H1 (cell line): ENCODE measurements around the gene ASB1. TPM values are rescaled to one million over a fixed set of nuclear protein-coding genes. Genes with fewer than 3 reads are reported as not detected.

Source experiments
- KDM5A ChIP-seq: fragments of 200-600 bp; IDR thresholded peaks from 2 replicates; pipeline ENCODE4 v1.7.1; 2012; ENCODE audit warnings: mild to moderate bottlenecking, low read length, inconsistent platforms, mixed read lengths
- MAX ChIP-seq: IDR thresholded peaks from 2 replicates; pipeline ENCODE4 v1.6.1; 2012; ENCODE audit warnings: inconsistent platforms
- RAD21 ChIP-seq, 2 experiments: IDR thresholded peaks in 1 of 2; conservative IDR thresholded peaks in 1 of 2; 2 replicates each; pipeline ENCODE4 v1.6.1; 2011; ENCODE audit warnings: low read depth in 2 of 2, low read length in 2 of 2, improper control_type of control experiment in 1 of 2, inconsistent platforms in 1 of 2, mild to moderate bottlenecking in 1 of 2, moderate library complexity in 1 of 2
- TAF7 ChIP-seq: optimal IDR thresholded peaks from 2 replicates; pipeline ENCODE3; 2011; ENCODE audit warnings: low read depth, mild to moderate bottlenecking, inconsistent platforms, low read length, moderate library complexity, borderline replicate concordance
- YY1 ChIP-seq: IDR thresholded peaks from 2 replicates; pipeline ENCODE4 v1.6.1; 2011; ENCODE audit warnings: low read depth, mild to moderate bottlenecking, low read length
- polyA plus RNA-seq, 7 experiments: library from polyadenylated mRNA; depleted of rRNA in 3 of 7; stranded (reverse) in 5 of 7; unstranded in 2 of 7; fragments of >200 nt in 5 of 7; fragments of 200-250 nt in 2 of 7; gene quantifications; 1 replicate in 5 of 7; 2 replicates in 1 of 7; 4 replicates in 1 of 7; pipeline versions ENCODE4 v1.2.1 to v1.2.3, GENCODE V29; 2011 to 2013; ENCODE audit warnings: missing spikeins in 2 of 7, mixed read lengths in 2 of 7
- total RNA-seq: library from RNA; stranded (reverse); fragmentation: NEBNext Ultra II Directional; extraction: Animal tissue kit (Norgen Biotek cat#: 25700); gene quantifications from 2 replicates; pipeline ENCODE4 v1.2.1, GENCODE V29; 2021

Gene ASB1
- total and polyA plus RNA-seq, 2 of the 8 experiments (the other 6 are each of a cell fraction or from before 2014, with no cell fraction given) = 24.1 to 36.0 TPM

GRCh38 chr2:238456970-238457926 lies 30.5 kb downstream of the ASB1 start (continued):
- TF ChIP-seq MAX = no peak
- TF ChIP-seq KDM5A = no peak
- no peak for TF ChIP-seq TAF7
- TF ChIP-seq RAD21 (IDR thresholded peaks at IDR 0.05 in 1 of 2, conservative IDR thresholded peaks at IDR 0.05 in 1 of 2; ENCODE audit: low read depth in 2 of 2, low read length in 2 of 2) = no peak
- TF ChIP-seq YY1 = no peak
- TF ChIP-seq, all 59 proteins: peak for 0
